Glutamatergic neuron (in vitro differentiated cells): Measurements from ENCODE around the gene GCNT1. TPM values are rescaled to one million over a fixed set of nuclear protein-coding genes. Genes with fewer than 3 reads are reported as not detected.

ENCODE experiments used
- DNase-seq: peaks from one replicate; pipeline ENCODE4 v3.0.0; 2022
- H3K27ac Mint-ChIP-seq: one replicate; pipeline ENCODE4 v1.8.0; 2020; ENCODE audit warnings: mild to moderate bottlenecking, mixed read lengths, inconsistent platforms; ENCODE audit not compliant: unreplicated experiment
- H3K27me3 Mint-ChIP-seq: one replicate; pipeline ENCODE4 v1.8.0; 2020; ENCODE audit warnings: mild to moderate bottlenecking, moderate library complexity, mixed read lengths, inconsistent platforms; ENCODE audit not compliant: unreplicated experiment
- H3K36me3 Mint-ChIP-seq: one replicate; pipeline ENCODE4 v1.8.0; 2020; ENCODE audit warnings: mild to moderate bottlenecking, mixed read lengths, inconsistent platforms; ENCODE audit not compliant: unreplicated experiment
- H3K4me1 Mint-ChIP-seq: one replicate; pipeline ENCODE4 v1.8.0; 2020; ENCODE audit warnings: mild to moderate bottlenecking, low read depth, mixed read lengths, inconsistent platforms; ENCODE audit not compliant: unreplicated experiment
- H3K4me3 Mint-ChIP-seq: one replicate; pipeline ENCODE4 v1.8.0; 2020; ENCODE audit warnings: mild to moderate bottlenecking, mixed read lengths, inconsistent platforms; ENCODE audit not compliant: unreplicated experiment
- H3K9me3 Mint-ChIP-seq: one replicate; pipeline ENCODE4 v1.8.0; 2020; ENCODE audit warnings: mild to moderate bottlenecking, moderate library complexity, mixed read lengths, inconsistent platforms; ENCODE audit not compliant: unreplicated experiment
- total RNA-seq: library from RNA; stranded (reverse); fragmentation: NEBNext Ultra II Directional; extraction: Animal tissue kit (Norgen Biotek cat#: 25700); gene quantifications from one replicate; pipeline ENCODE4 v1.2.1, GENCODE V29; 2021; ENCODE audit not compliant: unreplicated experiment
- TF ChIP-seq, protein P1 (sequence below): fragments of 200-600 bp; sonication (generic); IDR thresholded peaks from one replicate; pipeline ENCODE4 v1.5.0; 2021; ENCODE audit not compliant: partially characterized antibody, unreplicated experiment

The GCNT1 gene
- total RNA-seq, 1 donor from 2014 or later, result 1.2 TPM

DNA sequence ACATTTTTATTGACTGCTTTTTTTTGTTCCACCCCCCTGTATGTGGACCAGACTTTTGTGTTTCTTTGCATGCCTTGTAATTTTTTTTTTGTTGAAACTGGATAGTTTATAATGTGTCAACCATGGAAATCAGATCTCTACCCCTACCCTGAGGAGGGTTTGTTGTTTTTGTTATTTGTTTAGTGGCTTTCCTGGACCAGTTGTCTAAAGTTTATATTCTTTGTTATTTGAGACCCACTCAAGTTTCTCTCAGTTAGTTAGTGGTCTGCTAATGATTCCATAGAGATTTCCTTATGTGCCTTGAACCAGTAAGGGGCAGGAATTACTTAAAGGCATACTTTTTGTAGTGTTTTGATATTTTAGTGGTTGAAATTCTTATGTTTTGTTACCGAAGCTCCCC lies 41.1 kb downstream of the GCNT1 start:
- TF ChIP-seq, protein P1, sequence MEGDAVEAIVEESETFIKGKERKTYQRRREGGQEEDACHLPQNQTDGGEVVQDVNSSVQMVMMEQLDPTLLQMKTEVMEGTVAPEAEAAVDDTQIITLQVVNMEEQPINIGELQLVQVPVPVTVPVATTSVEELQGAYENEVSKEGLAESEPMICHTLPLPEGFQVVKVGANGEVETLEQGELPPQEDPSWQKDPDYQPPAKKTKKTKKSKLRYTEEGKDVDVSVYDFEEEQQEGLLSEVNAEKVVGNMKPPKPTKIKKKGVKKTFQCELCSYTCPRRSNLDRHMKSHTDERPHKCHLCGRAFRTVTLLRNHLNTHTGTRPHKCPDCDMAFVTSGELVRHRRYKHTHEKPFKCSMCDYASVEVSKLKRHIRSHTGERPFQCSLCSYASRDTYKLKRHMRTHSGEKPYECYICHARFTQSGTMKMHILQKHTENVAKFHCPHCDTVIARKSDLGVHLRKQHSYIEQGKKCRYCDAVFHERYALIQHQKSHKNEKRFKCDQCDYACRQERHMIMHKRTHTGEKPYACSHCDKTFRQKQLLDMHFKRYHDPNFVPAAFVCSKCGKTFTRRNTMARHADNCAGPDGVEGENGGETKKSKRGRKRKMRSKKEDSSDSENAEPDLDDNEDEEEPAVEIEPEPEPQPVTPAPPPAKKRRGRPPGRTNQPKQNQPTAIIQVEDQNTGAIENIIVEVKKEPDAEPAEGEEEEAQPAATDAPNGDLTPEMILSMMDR, result no peak
- DNase-seq, result no peak
- Mint-ChIP-seq H3K4me1 (peaks cover 23% of the 10 kb centered on the region), H3K27ac (no peak overlapping the region), H3K4me3 (no peak overlapping the region), H3K27me3 (peaks cover 3% of the 10 kb centered on the region), H3K9me3 (peaks cover 4% of the 10 kb centered on the region), H3K36me3 (peaks cover 4% of the 10 kb centered on the region)

DNA sequence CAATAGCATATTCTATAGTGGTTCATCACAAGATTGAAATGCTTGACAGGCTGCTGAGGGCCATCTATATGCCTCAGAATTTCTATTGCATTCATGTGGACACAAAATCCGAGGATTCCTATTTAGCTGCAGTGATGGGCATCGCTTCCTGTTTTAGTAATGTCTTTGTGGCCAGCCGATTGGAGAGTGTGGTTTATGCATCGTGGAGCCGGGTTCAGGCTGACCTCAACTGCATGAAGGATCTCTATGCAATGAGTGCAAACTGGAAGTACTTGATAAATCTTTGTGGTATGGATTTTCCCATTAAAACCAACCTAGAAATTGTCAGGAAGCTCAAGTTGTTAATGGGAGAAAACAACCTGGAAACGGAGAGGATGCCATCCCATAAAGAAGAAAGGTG lies 43.8 kb downstream of the GCNT1 start:
- Mint-ChIP-seq H3K4me1 (peaks cover 8% of the 10 kb centered on the region), H3K27ac (no peak overlapping the region), H3K27me3 (no peaks in the 10 kb centered on the region), H3K4me3 (no peak overlapping the region), H3K9me3 (no peaks in the 10 kb centered on the region), H3K36me3 (no peaks in the 10 kb centered on the region)
- TF ChIP-seq, protein P1, result no peak
- no peak for DNase-seq

DNA sequence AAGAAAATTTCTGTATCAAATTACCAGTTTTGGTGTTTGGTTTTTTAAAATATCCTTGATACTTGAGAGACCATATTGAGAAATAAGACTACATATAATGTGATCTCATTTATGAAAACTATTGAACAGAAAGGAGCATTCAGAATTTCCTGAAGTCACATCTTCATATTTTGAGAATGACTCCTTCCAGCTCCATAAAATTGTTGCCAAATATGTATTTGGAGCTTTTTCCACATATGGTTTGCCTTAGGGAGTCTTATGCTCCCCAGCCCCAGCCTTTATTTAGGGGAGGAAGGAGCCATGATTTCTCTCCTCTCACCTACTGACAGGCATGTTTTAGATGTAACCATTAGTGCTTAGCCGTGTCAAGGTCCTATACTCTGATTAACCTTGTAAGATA lies 51.1 kb downstream of the GCNT1 start:
- TF ChIP-seq, protein P1, result no peak
- no peaks in the 10 kb centered on the region for H3K4me1 Mint-ChIP-seq
- H3K9me3 Mint-ChIP-seq, result no peaks in the 10 kb centered on the region
- H3K27me3 Mint-ChIP-seq, result no peaks in the 10 kb centered on the region
- H3K27ac Mint-ChIP-seq, result no peak overlapping the region
- H3K4me3 Mint-ChIP-seq, result no peak overlapping the region
- DNase-seq, result no peak
- H3K36me3 Mint-ChIP-seq, result no peaks in the 10 kb centered on the region

DNA sequence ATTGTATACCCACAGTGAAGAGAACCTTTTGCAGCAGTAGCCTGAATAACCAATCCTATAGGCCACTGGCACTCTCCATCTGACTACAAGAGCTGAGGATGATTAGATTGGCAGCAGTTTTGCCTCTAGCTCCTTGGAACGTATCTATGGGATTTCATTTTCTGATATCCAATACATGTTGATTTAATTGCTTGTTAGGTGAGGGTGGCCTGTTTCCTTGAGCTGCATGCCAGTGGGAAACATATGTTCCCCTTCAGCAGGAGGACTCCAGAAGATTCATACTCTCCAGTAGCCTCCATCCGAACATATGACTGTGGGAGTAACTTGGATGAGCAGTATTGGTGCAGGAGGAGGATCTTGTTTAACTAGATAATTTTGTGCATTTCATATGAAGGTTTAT lies 51.5 kb downstream of the GCNT1 start:
- DNase-seq, result no peak
- TF ChIP-seq, protein P1, result no peak
- Mint-ChIP-seq H3K27ac (no peak overlapping the region), H3K9me3 (no peaks in the 10 kb centered on the region), H3K36me3 (no peaks in the 10 kb centered on the region), H3K27me3 (no peaks in the 10 kb centered on the region), H3K4me1 (no peaks in the 10 kb centered on the region), H3K4me3 (no peak overlapping the region)

DNA sequence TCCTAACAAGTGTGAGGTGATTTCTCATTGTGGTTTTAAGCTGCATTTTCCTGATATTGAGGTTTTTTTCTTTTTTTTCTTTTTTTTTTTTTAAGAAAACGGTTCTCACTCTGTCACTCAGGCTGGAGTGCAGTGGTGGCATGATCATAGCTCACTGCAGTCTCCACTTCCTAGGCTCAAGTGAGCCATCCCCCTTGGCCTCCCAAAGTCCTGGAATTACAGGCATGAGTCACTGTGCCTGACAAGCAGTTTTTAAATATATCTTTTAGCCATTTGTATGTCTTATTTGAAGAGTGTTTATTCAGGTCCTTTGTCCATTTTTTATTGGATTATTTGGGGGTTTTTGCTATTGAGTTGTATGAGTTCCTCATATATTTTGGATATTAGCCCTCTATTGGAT lies 53.8 kb downstream of the GCNT1 start:
- Mint-ChIP-seq H3K4me3 (no peak overlapping the region), H3K27ac (no peak overlapping the region), H3K27me3 (no peaks in the 10 kb centered on the region), H3K36me3 (no peaks in the 10 kb centered on the region), H3K4me1 (no peaks in the 10 kb centered on the region), H3K9me3 (no peaks in the 10 kb centered on the region)
- no peak for DNase-seq
- TF ChIP-seq, protein P1, result no peak
